CD14-positive monocyte (primary cell): ENCODE measurements around the gene BORCS5. TPM values are rescaled to one million over a fixed set of nuclear protein-coding genes. Genes with fewer than 3 reads are reported as not detected.

Source experiments
- DNase-seq, 3 donors: peaks; one replicate each; pipeline ENCODE4 v3.0.0-alpha.2; 2011 to 2022
- H2AFZ ChIP-seq: 2 replicates; pipeline ENCODE4 v1.6.0; 2012; ENCODE audit warnings: mild to moderate bottlenecking, low read depth, low read length, inconsistent platforms; ENCODE audit not compliant: insufficient read depth, poor library complexity, severe bottlenecking
- H3K27ac ChIP-seq, 2 donors: 1 replicate in 1 of 2; 2 replicates in 1 of 2; pipeline ENCODE4 v1.5.1; 2012 to 2013; ENCODE audit warnings: low read length in 2 of 2, control low read depth in 1 of 2, inconsistent platforms in 1 of 2, low read depth in 1 of 2, mild to moderate bottlenecking in 1 of 2
- H3K27me3 ChIP-seq, 2 donors: one replicate each; pipeline versions ENCODE4 v1.6.0 to v1.6.1; 2011 to 2013; ENCODE audit warnings: low read length in 2 of 2; ENCODE audit not compliant: control insufficient read depth in 2 of 2, insufficient read depth in 2 of 2
- H3K36me3 ChIP-seq, 2 donors: replicated peaks in 1 of 2; 1 replicate in 1 of 2; 2 replicates in 1 of 2; pipeline versions ENCODE4 v1.5.1 to v1.6.1; 2012 to 2013; ENCODE audit warnings: low read length in 2 of 2, control low read depth in 1 of 2, inconsistent platforms in 1 of 2, mild to moderate bottlenecking in 1 of 2; ENCODE audit not compliant: insufficient read depth in 2 of 2, control insufficient read depth in 1 of 2
- H3K4me1 ChIP-seq, 2 donors: 1 replicate in 1 of 2; 2 replicates in 1 of 2; pipeline versions ENCODE4 v1.5.1 to v1.6.1; 2012 to 2013; ENCODE audit warnings: low read length in 2 of 2, control low read depth in 1 of 2, inconsistent platforms in 1 of 2, mild to moderate bottlenecking in 1 of 2, moderate library complexity in 1 of 2; ENCODE audit not compliant: insufficient read depth in 2 of 2, control insufficient read depth in 1 of 2
- H3K4me2 ChIP-seq: replicated peaks from 2 replicates; pipeline ENCODE3; 2012; ENCODE audit warnings: low read length, moderate library complexity, mild to moderate bottlenecking; ENCODE audit not compliant: poor library complexity, severe bottlenecking; ENCODE audit errors: extremely low read depth
- H3K4me3 ChIP-seq, 3 experiments: fragments of 200-600 bp in 1 of 3; sonication (generic) in 1 of 3; replicated peaks in 1 of 3; 1 replicate in 2 of 3; 2 replicates in 1 of 3; pipeline ENCODE4 v1.5.1; 2011 to 2013; ENCODE audit warnings: low read length in 3 of 3, mild to moderate bottlenecking in 3 of 3, control low read depth in 2 of 3, low read depth in 2 of 3, inconsistent platforms in 1 of 3, moderate library complexity in 1 of 3
- H3K79me2 ChIP-seq: 2 replicates; pipeline ENCODE4 v1.6.0; 2012; ENCODE audit warnings: mild to moderate bottlenecking, control low read depth, inconsistent platforms, low read length, moderate library complexity; ENCODE audit not compliant: insufficient read depth
- H3K9ac ChIP-seq: 2 replicates; pipeline ENCODE4 v1.6.0; 2017; ENCODE audit warnings: low read length, mild to moderate bottlenecking; ENCODE audit not compliant: insufficient read depth, poor library complexity, severe bottlenecking
- H3K9me3 ChIP-seq, 2 donors: replicated peaks in 1 of 2; 1 replicate in 1 of 2; 2 replicates in 1 of 2; pipeline versions ENCODE4 v1.5.1 to v1.6.1; 2012 to 2013; ENCODE audit warnings: low read length in 2 of 2, control low read depth in 1 of 2; ENCODE audit not compliant: control insufficient read depth in 1 of 2, insufficient read depth in 1 of 2
- H4K20me1 ChIP-seq: 2 replicates; pipeline ENCODE4 v1.6.0; 2012; ENCODE audit warnings: mild to moderate bottlenecking, low read length, control low read depth, moderate library complexity; ENCODE audit not compliant: insufficient read depth
- H3K27ac Mint-ChIP-seq, 7 donors: one replicate each; pipeline ENCODE4 v1.8.0; 2020; ENCODE audit warnings: mild to moderate bottlenecking in 7 of 7, mixed read lengths in 7 of 7, moderate library complexity in 6 of 7, inconsistent platforms in 2 of 7
- H3K27me3 Mint-ChIP-seq, 3 donors: one replicate each; pipeline ENCODE4 v1.8.0; 2021 to 2022; ENCODE audit warnings: low read depth in 3 of 3, mild to moderate bottlenecking in 3 of 3, mixed read lengths in 3 of 3, moderate library complexity in 3 of 3, inconsistent platforms in 1 of 3
- H3K36me3 Mint-ChIP-seq, 2 donors: one replicate each; pipeline ENCODE4 v1.8.0; 2020; ENCODE audit warnings: mixed read lengths in 2 of 2, inconsistent platforms in 1 of 2, mild to moderate bottlenecking in 1 of 2
- H3K4me1 Mint-ChIP-seq: one replicate; pipeline ENCODE4 v1.8.0; 2020; ENCODE audit warnings: mild to moderate bottlenecking, mixed read lengths
- H3K4me3 Mint-ChIP-seq, 2 donors: one replicate each; pipeline ENCODE4 v1.8.0; 2020; ENCODE audit warnings: mild to moderate bottlenecking in 2 of 2, mixed read lengths in 2 of 2, moderate library complexity in 1 of 2
- H3K9me3 Mint-ChIP-seq, 7 donors: one replicate each; pipeline ENCODE4 v1.8.0; 2020 to 2022; ENCODE audit warnings: mixed read lengths in 7 of 7, mild to moderate bottlenecking in 6 of 7, moderate library complexity in 6 of 7, inconsistent platforms in 2 of 7
- CTCF ChIP-seq: fragments of 200-600 bp; IDR thresholded peaks from one replicate; pipeline ENCODE4 v1.8.0; 2022; ENCODE audit warnings: antibody characterized with exemption, mild to moderate bottlenecking
- WGBS: methylation state at CpG from one replicate; pipeline ENCODE4 v1.1.5; 2013; ENCODE audit warnings: missing lambda C conversion rate; ENCODE audit not compliant: insufficient coverage; 5-methylcytosine and 5-hydroxymethylcytosine counted together
- intact Hi-C, 2 donors: fragments of 100-400 bp; cut with micrococcal nuclease; formaldehyde crosslinking; loops; one replicate each; pipeline versions ENCODE4 v1.15.0 to v1.15.1; 2023
- polyA plus RNA-seq, 3 donors: library from polyadenylated mRNA; depleted of rRNA in 1 of 3; unstranded in 2 of 3; stranded (reverse) in 1 of 3; fragments of 300-500 nt in 2 of 3; fragments of >200 nt in 1 of 3; fragmentation: Illumina TruSeq in 2 of 3; gene quantifications; 1 replicate in 2 of 3; 2 replicates in 1 of 3; pipeline ENCODE4 v1.2.3, GENCODE V29; 2012 to 2021

BORCS5 gene
- polyA plus RNA-seq, 3 donors, result 8.5 to 15.1 (median 9.6) TPM

- Histone ChIP-seq H3K27me3 (no peaks in the 10 kb centered on the region), H4K20me1 (no peaks in the 10 kb centered on the region), H3K4me1 (peaks cover 16 to 21% of the 10 kb centered on the region in 2 donors), H3K9ac (no peak overlapping the region), H3K27ac (no peak overlapping the region), H3K4me3 (no peak overlapping the region), H3K9me3 (no peaks in the 10 kb centered on the region), H3K79me2 (no peaks in the 10 kb centered on the region), H3K36me3 (no peaks in the 10 kb centered on the region), H2AFZ (no peak overlapping the region), H3K4me2 (no peak overlapping the region)
- Mint-ChIP-seq H3K9me3 (no peaks in the 10 kb centered on the region), H3K4me3 (no peak overlapping the region), H3K36me3 (no peaks in the 10 kb centered on the region), H3K27me3 (no peaks in the 10 kb centered on the region), H3K4me1 (peaks cover 29% of the 10 kb centered on the region), H3K27ac (peak overlapping the region in 1 of 7 donors; percentile 11)
- TF ChIP-seq CTCF, result no peak
- no CpG with 5 or more reads among the region's 1 CpG for WGBS
- no peak for DNase-seq
- intact Hi-C loops, result no loop called here
These were observed 96.8 kb downstream of the BORCS5 start for GRCh38 chr12:12453635-12454034.

GRCh38 chr12:12454315-12454714 is 97.4 kb downstream of the BORCS5 start:
- Histone ChIP-seq H3K36me3 (no peaks in the 10 kb centered on the region), H3K4me2 (no peak overlapping the region), H3K27ac (no peak overlapping the region), H3K9ac (no peak overlapping the region), H2AFZ (no peak overlapping the region), H3K4me1 (peaks cover 11 to 15% of the 10 kb centered on the region in 2 donors), H3K4me3 (no peak overlapping the region), H3K79me2 (no peaks in the 10 kb centered on the region), H3K27me3 (no peaks in the 10 kb centered on the region), H4K20me1 (no peaks in the 10 kb centered on the region), H3K9me3 (no peaks in the 10 kb centered on the region)
- DNase-seq, result no peak
- no peaks in the 10 kb centered on the region for H3K36me3 Mint-ChIP-seq
- TF ChIP-seq CTCF, result no peak
- H3K9me3 Mint-ChIP-seq, result no peaks in the 10 kb centered on the region
- H3K4me3 Mint-ChIP-seq, result no peak overlapping the region
- no peaks in the 10 kb centered on the region for H3K27me3 Mint-ChIP-seq
- peaks cover 23% of the 10 kb centered on the region for H3K4me1 Mint-ChIP-seq
- intact Hi-C loops, result no loop called here
- no peak overlapping the region for H3K27ac Mint-ChIP-seq
